ENCODE results near the gene CREB3L2.
"Not testable (repeated sequence)": the region's sequence is repeated elsewhere in the genome, so short reads cannot be mapped to it uniquely, and the experiment has no call there.

The CREB3L2 gene

DNA sequence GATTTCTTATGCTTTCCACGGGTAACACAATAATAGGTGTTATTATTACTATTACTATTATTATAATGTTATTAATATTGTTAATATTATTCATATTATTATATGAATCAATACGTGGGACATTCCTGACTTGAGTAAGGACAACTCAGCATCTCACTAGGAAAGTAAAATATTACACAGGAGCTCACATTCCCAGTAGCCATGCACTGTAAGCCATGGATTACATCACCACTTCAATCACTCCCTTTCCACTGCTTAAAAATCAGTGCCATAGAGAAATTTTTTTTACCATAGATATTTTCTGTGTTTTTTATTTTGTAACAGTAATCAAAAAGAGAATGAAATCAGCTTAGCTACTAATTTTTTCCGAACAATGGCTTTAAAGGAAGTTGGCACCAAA, 86.6 kb downstream of the CREB3L2 start:
- TF ChIP-seq, protein P1, sequence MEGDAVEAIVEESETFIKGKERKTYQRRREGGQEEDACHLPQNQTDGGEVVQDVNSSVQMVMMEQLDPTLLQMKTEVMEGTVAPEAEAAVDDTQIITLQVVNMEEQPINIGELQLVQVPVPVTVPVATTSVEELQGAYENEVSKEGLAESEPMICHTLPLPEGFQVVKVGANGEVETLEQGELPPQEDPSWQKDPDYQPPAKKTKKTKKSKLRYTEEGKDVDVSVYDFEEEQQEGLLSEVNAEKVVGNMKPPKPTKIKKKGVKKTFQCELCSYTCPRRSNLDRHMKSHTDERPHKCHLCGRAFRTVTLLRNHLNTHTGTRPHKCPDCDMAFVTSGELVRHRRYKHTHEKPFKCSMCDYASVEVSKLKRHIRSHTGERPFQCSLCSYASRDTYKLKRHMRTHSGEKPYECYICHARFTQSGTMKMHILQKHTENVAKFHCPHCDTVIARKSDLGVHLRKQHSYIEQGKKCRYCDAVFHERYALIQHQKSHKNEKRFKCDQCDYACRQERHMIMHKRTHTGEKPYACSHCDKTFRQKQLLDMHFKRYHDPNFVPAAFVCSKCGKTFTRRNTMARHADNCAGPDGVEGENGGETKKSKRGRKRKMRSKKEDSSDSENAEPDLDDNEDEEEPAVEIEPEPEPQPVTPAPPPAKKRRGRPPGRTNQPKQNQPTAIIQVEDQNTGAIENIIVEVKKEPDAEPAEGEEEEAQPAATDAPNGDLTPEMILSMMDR (conservative IDR thresholded peaks at IDR 0.05; ENCODE audit: low read length) = no peak
- DNase-seq (ENCODE audit: low read depth) = no peak
- no peak overlapping the region for H3K4me3 ChIP-seq (ENCODE audit: low read length)

DNA sequence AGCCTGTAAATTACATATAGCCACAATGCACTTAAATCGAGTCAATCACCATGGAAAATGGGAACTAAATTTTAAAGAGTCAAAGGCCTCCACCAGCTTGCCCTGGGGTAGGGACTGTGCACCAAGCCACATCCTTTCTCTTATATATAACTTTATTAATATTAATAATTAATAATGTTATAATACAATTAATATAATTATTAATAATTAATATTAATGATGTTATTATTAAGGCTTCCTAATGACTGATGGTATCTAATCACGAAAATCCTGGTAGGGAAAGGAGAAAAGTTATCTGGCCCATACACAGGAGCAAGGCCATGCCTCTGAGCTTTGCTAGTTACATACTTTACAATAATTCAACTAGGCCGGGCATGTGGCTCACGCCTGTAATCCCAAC, 87.9 kb downstream of the CREB3L2 start:
- H3K4me3 ChIP-seq (ENCODE audit: low read length) = no peak overlapping the region
- TF ChIP-seq, protein P1 (conservative IDR thresholded peaks at IDR 0.05; ENCODE audit: low read length) = no peak
- DNase-seq (ENCODE audit: low read depth) = no peak

DNA sequence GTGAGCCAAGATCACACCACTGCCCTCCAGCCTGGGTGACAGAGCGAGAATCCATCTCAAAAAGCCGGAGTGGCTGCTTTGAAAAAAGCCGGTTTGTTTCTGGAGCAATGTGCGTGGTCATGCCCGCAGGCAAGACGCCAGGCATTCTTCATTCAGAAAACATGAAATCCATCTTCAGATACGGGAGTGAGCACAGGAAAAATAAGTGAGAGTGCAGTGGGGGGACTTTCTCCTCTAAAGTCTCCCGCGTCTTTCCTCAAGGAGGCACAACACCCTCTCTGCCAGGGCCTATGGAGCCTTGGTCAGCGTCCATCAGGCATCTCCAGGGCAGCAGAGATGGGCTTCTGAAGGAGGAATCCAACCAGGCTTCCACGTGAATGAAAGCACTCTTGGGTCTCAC, 92.8 kb downstream of the CREB3L2 start:
- TF ChIP-seq, protein P1 (conservative IDR thresholded peaks at IDR 0.05; ENCODE audit: low read length) = no peak
- H3K4me3 ChIP-seq (ENCODE audit: low read length) = no peak overlapping the region
- DNase-seq (ENCODE audit: low read depth) = peak; percentile 63

DNA sequence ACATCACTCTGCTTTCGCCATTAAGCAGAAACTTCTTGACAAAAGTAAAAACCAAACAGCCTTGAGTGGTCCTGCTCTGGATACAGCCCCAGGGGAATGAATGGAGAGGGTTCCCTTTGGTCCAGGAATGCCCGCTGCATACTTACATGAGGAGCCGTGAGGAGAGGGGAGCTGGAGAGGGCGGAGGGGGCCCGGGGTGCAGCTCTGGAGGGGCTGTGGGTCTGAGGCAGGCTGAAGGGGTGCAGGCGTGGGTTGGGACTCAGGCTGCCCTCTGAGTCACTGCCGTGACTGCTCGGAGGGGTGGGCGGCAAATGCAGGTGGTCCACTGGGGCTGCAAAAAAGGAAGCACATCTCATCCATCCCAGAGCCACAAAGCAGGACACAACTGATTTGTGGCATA, 93.8 kb downstream of the CREB3L2 start:
- TF ChIP-seq, protein P1 (conservative IDR thresholded peaks at IDR 0.05; ENCODE audit: low read length) = no peak

DNA sequence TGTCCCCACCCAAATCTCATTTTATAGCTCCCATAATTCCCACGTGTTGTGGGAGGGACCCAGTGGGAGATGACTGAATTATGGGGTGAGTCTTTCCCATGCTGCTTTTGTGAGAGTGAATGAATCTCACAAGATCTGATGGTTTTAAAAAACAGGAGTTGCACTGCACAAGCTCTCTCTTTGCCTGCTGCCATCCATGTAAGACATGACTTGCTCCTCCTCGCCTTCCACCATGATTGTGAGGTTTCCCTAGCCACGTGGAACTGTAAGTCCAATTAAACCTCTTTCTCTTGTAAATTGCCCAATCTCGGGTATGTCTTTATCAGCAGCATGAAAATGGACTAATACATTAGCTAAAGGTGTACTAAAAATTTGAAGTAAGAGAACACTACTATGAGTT, 95.2 kb downstream of the CREB3L2 start:
- DNase-seq (ENCODE audit: low read depth); H3K4me3 ChIP-seq (ENCODE audit: low read length): not testable (repeated sequence)

More for the DNA sequence above, 93.8 kb downstream of the CREB3L2 start:
- DNase-seq (ENCODE audit: low read depth) = no peak
- no peak overlapping the region for H3K4me3 ChIP-seq (ENCODE audit: low read length)

DNA sequence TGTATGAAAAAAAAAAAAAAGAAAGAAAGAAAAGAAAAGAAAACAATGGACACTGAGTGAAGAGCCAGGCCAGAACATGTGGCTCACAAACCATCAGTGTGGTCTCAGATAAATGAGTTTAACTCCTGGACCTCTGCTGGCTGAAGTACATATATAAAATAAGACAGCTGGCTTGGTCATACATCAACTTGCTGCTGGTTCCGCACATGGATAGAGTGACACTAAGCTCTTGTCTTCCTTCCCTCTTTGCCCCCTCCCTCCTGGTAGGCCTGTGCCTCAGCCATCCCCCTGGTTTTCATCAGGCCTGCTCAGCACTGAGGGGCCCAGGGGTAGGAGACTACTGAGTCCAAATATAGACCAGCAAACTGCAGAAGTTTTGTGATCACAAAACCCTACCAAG, 97.1 kb downstream of the CREB3L2 start:
- no peak overlapping the region for H3K4me3 ChIP-seq (ENCODE audit: low read length)
- no peak for DNase-seq (ENCODE audit: low read depth)
- TF ChIP-seq, protein P1 (conservative IDR thresholded peaks at IDR 0.05; ENCODE audit: low read length) = no peak

DNA sequence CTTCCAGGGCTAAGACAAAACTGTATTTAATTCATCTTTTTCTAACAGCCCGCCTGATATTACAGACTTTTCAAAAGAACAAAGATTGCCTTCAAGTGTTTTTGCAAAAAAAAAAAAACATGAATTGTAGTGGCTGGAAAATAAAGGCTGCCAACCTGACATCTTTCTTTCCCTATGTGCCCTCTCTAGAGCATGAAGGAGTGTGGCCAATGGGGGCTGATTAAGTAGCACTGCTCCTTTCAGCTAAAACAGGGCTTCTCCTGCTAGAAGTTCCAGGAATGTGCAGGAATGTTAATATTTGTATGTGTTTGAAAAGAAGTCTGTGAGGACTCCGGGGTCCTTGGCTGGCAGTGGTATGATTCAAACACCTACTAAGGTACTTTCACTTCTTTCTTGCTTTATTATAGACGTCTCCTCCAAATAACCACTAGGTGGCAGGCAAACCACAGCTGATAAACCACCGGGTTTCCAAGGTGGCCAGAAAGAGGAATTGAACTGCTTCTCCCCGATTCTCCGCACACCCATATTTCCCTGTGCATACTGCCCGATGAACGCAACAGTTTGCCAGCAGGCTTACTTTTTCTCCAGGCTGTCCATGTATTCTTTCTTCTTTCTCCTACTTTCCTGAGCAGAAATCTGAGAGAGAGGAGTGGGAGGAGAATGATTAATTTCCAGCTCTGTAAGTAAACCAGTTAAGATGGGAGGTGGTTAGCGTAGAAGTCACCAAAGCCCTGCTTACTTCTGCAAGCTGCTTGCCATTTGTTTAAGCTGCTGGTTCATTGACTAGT, 98.3 kb downstream of the CREB3L2 start:
- TF ChIP-seq, protein P1 (conservative IDR thresholded peaks at IDR 0.05; ENCODE audit: low read length) = peak; percentile 81
- peak; percentile 65 for DNase-seq (ENCODE audit: low read depth)
- H3K4me3 ChIP-seq (ENCODE audit: low read length) = no peak overlapping the region
